DND-41 (cell line): Measurements from ENCODE around the gene MYH1.

Experiments used
- CTCF ChIP-seq: IDR thresholded peaks from 2 replicates; pipeline ENCODE4 v1.5.1; 2012; ENCODE audit warnings: borderline replicate concordance, low read length, moderate library complexity, mild to moderate bottlenecking; ENCODE audit not compliant: poor library complexity, severe bottlenecking; ENCODE audit errors: extremely low read depth
- EZH2 ChIP-seq: IDR thresholded peaks from 3 replicates; pipeline ENCODE4 v1.6.1; 2012; ENCODE audit warnings: borderline replicate concordance, low read depth, mild to moderate bottlenecking, moderate library complexity, low read length, inconsistent platforms; ENCODE audit not compliant: severe bottlenecking

- TF ChIP-seq CTCF (no peak), EZH2 (no peak)
Measured at GRCh38 chr17:10513299-10514067, 4.9 kb downstream of the MYH1 start.
